HG02943 (cell line): Measurements from ENCODE around the gene CACNA1C.

Experiments used
- ATAC-seq: cut with Tn5 transposase; IDR thresholded peaks from one replicate; pipeline ENCODE4 v1.9.1; 2021; ENCODE audit warnings: mild to moderate bottlenecking, low read depth, moderate library complexity; ENCODE audit not compliant: unreplicated experiment

The CACNA1C gene

DNA sequence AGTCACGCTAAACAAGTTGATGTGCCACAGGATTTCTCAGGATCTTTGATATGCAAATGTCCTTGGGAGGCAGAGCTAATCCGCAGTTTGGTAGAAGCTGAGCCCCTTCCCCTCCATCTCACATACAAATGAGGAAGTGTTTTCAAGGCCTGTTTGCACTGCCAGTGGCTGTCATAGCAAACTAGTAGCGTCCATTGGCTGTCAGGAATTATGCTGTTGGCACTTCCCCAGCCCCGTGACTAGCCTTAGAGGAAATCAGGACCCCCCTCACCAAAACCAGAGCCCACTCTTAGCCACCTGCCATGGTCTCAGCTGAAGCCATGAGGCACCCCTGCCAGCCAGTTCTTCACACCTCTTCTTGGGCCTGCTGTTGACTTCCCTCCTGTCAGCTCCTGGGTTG is 253.9 kb downstream of the CACNA1C start:
- ATAC-seq = no peak

DNA sequence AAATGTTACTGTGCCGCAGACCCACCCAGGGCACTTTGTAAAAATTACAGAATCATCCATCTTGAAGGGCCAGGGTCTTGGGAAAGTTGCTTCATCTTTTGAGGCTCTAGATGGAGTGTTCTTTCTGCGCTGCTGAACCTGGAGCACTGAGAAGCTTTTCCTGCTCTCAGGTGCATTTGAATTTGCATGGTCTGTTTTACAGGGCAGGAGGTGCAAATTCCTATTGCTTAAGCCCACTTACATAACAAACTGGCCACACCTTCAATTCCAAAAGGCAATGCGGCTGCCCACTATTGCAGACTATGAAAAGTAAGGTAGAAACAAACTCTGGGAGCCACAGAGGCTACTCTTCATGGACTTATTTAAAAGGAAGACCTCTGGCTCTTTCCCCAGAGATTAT is 254.8 kb downstream of the CACNA1C start:
- ATAC-seq = no peak

DNA sequence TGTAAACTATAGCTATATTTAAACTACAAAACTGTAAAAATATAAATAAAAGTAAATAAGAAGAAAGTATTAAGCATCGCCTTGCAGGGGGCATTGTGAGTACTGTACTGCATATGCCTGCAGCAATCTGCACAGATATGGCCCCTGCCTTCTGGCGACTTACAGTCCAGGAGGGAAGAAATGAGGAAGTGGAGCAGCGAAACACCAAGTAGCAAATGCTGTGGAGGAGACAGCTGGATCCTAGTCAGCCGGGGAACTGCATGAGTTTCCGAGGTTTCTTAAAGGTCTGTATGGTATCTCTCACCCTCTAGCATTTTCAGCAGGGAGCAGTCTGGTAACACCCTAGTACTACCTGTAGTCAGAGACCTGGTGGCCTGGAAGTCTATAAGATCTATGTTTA is 256.9 kb downstream of the CACNA1C start:
- ATAC-seq = no peak

DNA sequence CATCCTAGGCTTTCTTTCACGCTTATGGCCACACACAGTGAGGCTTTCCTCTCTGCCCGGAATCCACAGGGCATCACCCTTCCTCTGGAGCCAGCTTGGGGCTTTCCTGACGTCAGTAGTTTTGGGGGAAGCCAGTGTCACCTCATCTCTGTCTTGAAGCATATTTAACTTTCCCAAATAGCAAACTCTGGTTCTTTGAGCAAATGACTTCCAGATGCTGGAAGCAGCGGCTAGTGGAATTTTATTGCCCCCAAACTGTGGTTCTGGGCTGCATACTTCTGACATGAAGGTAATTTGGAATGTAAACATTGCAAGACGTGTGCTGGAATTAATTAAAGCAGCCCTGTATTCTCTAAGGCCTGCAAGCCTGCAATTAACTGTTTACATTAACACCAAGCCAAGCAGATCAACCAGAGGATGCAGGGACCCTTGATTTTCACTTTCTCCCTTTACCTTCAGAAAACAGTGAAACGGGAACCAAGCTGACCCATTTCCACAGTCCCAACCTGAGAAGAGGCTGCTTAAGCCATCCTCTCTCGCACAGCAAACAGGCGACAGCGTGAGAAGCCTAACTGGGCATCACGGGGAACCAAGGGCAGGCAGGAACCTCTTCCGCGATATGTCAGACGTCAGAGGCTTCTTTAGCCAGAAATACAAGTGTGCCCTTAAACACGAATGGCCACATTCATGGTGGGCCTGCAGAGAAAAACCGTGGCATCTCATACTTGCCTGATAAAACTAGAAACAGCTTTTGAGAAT is 258.4 kb downstream of the CACNA1C start:
- ATAC-seq = no peak

DNA sequence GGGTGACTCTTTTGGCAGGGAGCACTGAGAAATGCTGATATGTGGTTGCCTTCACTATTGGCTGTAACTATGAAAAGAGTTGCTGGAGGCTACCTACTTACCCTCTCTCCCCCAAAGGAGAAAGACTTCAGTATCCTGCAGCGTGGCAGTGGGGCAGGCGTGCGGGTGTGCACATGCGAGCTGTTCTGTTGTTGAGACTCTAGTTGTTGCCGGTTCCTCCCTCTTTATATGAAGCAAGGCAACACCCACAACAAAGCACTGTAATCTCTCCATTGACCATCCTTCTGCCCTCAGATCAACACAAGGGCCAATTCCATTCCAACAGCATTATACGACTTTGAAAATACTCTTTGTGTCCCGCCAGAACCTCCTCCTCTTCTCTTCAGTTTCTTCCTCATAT is 259.4 kb downstream of the CACNA1C start:
- no peak for ATAC-seq

DNA sequence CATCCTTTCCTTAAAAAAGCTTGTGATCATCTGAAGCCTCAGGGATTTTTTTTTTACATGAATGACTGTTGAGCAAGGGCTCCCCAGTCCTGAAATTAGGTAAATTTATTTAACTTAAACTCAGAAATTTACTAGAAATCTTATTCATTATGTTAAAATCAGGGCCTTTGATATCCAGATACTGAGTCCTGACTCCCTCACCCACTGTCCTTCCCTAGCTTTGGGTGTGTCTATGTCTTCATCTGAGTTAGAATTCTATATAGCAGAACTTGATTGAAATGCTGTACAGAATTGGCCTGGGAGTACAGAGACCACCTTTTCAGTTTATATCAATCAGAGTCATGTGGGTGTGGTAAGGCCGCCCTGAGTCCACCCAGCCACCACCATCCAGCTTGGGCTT is 260.0 kb downstream of the CACNA1C start:
- no peak for ATAC-seq

DNA sequence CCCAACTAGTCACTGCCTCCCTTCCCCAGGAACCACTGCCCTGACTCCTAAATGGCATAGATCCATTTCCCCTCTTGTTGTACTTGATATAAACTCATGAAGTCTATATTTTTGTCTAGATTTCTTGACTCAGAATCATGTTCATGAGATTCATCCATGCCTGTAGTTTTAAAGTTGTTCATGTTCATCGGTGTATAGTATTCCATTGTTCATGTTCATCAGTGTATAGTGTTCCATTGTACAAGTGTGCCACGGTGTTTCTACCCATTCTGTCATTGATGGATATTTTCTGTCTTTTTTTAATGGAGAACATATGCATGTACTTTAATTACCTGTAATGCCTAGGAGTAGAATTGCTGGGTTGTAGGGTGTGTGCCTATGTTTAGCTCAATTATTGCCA is 261.7 kb downstream of the CACNA1C start:
- ATAC-seq = no peak

DNA sequence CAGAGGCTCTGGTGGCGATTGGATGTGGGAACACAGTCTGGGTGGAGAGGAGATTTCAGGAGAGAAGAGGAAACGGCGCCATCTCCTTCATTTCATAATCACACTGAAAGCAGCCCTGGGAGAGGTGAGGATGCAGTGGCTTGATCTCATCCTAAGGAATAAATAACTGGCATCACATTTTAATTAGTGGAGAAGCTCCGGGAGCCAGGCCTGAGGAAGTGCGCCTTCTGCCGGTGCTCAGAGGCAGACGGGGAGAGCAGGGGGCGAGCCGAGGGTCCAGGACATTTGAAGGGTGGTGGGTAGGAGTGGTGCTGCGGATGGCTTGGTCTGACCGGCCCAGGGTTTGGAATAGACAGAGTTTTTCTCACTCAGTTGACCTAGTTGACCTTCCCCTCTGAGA is 265.0 kb downstream of the CACNA1C start:
- ATAC-seq = no peak

DNA sequence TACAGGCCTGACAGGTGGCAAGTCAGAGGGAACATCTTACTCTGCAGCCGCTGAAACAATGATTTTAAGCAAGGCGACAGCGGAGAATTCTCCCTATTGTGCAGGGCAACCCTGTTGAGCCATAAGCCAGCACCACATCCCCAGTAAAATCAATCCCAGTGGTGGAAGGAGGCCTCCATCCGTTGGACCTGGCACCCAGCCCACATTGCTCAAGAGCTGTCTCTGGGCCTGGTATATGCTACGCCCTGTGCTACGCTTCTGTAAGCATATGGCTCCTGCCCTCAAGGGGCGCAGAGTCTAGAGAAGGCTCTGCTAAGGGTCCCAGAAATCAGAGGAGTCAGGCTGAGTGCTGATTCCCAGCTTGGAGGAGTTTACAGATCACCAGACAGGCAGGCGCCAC is 265.5 kb downstream of the CACNA1C start:
- no peak for ATAC-seq

DNA sequence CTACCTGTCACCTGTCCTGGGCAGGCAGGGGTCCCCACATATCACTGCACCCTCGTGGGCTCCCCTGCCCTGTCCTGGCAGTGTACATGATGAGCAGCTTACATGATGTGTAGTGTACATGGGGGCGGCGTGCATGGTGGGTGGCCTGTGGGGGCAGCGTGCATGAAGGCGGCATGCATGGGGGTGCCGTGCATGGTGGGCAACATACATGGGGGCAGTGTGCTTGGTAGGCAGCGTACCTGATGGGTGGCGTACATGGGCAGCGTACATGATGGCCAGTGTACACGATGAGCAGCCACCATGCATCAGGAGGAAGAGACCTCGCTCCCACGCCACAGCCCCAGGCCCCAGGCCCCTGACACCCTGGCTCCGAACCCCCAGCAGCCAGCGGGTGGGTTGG is 266.3 kb downstream of the CACNA1C start:
- no peak for ATAC-seq

DNA sequence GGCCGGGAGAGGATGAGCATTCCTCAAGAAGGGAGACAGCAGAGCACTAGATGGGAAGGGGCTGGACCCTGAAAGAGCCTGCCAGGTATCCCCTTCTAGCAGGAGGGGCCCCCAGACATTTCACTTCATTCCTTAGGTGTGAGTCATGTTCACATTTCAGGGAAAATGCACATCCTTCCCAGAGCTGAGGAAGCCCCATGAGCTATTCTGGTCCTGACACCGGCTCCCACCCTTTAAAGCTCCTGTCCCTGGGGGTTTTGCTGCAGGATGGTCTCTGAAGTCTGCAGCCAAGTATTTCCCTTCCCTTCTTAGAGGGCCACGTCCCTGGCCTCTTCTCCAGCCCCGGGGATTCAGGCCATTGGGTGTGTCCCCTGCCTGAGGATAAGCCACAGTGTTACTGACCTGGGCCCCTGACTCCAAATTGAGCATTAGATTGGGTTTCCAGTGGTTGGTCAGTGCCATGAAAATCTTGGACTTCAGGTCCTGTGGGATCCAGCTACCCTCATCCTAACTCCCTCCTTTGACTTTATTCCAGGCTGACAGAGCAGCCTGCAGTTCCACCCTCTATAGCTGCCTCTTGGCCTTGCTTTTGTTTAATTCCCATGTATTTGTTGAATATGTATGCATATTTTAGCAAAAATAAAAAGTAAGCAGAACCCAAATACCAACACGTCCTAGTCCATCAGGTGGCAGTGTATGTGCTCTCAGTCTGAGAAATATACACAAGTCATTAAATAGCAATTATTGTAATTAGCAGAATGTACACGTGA is 267.1 kb downstream of the CACNA1C start:
- ATAC-seq = no peak

DNA sequence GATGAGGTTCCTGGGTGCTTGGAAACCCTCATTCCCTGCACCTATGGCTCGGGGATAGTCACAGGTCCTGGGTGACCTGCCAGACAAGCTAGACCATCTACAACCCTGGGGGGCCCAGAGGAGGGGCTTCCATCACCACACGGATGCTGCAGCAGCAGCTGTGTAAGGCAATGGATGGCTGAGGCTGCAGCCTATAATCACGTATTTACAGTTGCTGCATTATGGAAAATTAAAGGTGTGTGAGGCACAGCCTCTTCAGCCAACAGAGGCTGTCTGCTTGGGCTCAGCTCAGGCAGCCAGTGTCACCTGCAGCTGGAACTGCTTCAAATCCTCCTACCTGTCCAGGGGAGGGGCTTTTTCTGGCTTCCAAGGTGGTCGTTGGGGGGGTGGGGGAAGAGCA is 268.1 kb downstream of the CACNA1C start:
- ATAC-seq = no peak

DNA sequence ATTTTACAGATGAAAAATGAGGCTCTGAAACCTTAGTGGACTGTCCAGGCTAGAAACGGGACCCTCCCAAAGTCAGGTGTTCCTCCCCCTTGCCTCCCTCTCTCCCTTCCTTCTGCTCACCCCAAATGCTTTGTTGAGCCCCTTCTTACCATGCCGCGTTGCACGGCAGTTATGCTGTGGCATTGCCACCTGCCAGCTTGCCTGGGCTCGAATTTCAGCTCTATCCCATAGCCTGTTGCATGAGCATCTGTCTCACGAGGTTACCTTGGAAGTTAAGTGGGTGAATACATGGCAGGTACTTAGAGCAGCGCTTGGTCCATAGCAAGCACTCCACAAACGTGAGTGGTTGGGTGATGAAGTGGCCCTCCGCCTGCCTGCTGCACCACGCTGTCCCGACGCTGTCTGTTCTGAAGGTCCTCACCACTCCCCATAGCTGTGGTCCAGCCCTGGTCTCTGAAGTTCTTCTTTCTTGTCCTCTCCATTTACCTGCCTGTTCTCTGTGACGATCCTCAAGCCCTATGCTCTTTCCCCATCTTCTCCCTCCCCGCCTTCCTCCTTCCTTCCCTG is 269.9 kb downstream of the CACNA1C start:
- no peak for ATAC-seq

DNA sequence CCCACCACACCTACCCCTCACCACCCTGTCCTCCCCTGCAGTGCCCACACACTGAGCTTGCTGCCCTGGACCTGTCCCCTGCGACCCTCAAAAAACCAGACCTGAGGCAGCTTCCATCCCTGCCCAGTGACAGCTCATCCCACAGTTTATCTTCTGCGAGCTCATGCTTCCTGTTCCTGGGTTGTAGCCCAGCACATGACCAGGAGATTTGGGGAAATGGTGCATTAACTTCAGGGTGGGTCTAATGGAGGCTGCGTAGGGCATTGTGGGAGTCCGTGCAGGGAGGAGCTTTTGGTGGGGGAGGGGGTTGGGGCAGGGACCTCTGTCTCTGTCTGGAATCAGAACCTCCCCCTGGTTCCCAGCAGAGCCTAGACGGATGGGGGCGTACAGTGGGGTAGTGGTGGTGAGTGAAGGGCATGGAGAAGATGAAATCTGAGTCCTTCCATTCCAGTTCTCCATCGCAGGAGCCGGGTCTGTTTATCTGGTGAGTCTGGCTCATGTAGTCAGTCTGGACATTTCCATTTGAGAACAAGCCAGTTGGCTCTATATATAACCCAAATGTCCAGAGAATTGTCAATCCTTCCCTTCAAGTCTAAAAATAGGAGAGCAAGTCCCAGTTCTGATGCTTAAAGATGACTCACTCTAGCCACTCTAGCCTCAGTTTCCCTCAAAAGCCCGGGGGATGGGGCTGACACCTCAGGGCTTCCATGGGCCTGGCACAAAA is 270.9 kb downstream of the CACNA1C start:
- ATAC-seq = no peak

DNA sequence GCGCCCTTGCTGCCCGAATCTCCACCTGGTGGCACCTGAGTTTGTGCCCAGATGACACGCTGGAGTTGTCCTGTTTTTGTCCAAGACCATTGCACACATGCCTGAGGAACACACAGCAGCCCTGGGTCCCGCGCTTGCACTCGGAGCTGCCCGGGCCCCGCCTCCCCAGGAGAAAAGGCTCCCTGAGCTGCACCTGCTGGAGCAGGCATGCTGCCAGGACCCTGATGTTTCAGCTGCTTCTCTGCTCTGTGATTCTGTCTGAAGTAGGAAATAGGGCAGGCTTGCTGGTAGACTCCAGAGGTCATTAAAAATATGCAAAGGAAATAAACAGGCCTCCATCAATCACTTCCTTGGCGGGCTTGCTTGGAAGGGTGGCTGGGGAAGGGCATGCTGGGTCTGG is 271.6 kb downstream of the CACNA1C start:
- ATAC-seq = no peak

DNA sequence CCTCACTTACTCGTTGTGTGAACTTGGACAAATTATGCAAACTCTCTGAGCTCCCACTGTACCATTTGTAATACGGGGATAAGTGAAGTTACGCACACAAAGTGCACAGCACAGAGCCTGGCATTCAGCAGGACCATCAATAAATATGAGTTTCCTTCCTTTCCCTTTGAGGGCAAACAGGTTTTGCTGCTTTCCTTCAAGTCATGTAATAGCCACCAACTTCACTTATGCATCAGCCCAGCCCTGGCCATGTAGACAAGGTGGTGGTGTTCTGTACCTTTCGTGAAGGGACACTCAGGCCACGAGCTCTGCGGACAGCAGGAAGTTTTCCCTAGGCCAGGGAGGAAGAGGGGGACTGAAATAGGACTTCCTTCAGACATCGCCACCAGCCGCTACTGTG is 272.7 kb downstream of the CACNA1C start:
- no peak for ATAC-seq

DNA sequence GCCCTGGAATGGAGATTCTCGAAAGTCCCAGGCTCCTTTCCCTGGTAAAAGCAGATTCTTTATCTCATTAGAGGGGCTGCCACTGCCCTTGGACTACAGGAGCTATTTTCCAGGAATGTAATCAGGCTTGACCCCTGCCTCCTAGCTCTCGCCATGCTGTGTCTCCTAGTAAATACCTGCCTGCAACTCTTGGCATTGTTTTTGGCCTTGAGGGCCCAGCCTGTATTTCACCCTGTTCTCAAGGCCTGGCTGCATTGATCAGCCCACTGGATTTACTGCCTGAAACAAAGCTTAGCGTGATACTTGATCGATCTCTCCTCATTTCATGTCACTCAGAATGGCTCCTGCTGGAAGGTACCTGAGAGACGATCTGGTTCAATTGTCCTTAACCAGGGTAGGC is 273.7 kb downstream of the CACNA1C start:
- no peak for ATAC-seq

DNA sequence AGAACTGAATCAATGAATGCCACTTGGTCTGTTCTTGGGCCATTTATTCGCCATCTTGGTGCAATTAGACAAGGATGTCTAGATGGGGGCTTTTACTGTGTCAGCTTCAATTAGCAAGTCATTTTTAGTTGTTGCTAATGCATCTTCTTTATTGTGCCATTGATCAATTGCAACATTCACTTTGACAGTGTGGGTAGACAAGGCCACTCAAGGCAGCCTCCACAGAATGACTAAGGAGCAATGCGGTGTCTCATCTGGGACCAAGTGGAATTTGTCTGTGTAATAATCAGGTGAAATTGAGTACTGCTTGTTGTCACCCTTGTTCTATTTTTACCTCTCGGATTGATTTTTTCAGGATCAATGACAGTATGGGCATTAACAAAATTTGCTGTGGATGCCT is 275.9 kb downstream of the CACNA1C start:
- ATAC-seq = no peak

DNA sequence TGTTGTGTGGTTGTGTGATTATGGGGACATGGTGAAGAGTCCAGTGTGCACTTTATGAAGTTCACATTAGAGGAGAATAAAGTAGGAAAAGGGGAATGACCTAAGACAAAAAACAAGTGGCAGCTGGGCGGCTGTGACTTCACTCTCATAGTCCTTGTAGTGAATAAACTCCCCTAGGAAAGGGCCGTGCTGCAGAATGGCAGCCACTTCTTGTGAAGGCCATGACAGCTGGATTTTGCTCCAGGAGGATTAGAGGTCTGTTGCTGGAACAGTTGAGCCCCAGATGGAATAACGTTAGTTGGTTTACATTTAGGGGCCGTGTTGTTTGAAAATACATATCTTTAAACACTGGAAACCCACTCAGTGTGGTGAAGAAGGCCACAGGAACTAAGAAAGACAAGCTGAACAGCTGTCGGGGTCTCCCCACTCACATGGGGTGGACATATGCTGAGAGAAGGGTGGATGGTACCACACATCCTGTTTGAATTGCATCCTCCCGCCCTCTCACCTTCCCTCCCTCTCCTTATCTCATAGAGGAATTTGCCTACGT is 276.9 kb downstream of the CACNA1C start:
- ATAC-seq = no peak

DNA sequence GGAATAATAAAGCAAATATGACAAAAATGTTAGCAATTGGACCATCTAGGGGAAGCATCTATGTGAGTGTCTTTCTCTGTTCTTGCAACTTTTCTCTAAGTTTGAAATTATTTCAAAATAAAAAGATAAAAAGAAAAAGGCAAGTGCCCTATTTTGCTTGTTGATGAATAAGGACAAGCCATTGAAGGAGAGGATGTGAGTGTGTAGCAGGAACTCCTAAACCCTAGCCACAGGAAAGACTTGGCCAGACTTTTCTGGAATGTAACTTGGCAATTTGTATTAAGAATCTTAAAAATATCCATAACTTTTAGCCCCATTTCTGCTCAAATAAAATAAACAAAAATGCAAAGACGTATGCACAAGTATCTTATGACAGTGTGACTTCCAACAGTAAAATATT is 279.4 kb downstream of the CACNA1C start:
- ATAC-seq = no peak

DNA sequence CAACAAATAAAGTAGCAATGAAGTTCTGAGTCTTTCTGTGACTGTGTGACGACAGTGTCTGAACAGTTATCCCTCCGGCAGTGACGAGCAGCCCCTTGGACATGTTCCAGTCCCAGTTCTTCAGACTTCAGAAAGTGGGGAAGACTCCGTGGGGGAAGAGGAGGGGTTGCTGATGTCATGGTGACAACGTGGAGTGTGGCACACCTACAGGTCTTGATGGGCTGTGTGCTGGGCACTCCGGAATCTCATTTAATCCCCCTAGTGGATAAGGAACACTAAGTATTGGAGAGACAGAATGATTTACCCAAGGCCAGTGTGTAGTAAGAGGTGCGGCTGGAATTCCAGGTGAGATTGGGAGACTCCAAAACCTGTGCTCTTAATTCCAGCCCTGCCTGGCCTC is 280.2 kb downstream of the CACNA1C start:
- no peak for ATAC-seq
